Measurements from ENCODE around the gene PRAMEF13.
"Not testable (repeated sequence)": the region's sequence is repeated elsewhere in the genome, so short reads cannot be mapped to it uniquely, and the experiment has no call there.

The PRAMEF13 gene

GRCh38 chr1:13227271-13228055 is 26.3 kb upstream of the PRAMEF13 start:
- not testable (repeated sequence) for ATAC-seq

DNA sequence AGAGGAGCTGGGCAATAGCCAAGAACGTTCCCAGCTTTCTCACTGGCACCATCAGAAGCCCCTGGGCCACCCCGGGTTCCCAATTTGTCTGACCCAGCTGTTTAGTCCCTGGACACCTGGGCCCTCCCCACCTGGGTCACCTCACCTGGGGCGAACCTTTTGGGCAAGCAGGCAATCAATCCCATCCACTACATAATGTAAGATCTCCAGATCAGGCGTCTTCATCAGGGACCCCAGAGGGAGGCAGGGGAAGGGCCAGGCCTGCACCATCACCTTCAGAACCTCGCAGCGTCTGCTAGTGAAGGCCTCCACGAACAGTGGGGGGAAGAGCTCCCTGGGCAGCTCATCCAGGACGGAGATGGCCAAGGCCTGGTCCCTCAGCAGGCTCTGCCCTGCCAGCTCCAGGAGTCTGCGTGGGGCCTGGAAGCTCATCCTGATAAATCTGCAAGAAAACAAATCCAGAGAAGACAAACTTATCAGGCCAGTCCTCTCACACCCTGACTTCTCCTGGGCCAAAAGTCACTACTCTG is 24.5 kb upstream of the PRAMEF13 start, which contains the start of gene PRAMEF18:
PRAMEF18 (minus strand) TSS at position 480 of the 530 bp plus-strand sequence; CDS start at position 432, 48 bp downstream.
- not testable (repeated sequence) for ATAC-seq

- ATAC-seq, result no peak
- TF ChIP-seq TOX (CRISPR knock-in tag; IDR thresholded peaks at IDR 0.05; ENCODE audit: borderline replicate concordance) (no peak), GLIS3 (CRISPR knock-in tag; IDR thresholded peaks at IDR 0.05) (no peak), SNAI2 (CRISPR knock-in tag; IDR thresholded peaks at IDR 0.05) (no peak), CSDC2 (CRISPR knock-in tag; IDR thresholded peaks at IDR 0.05) (no peak), RARB (CRISPR knock-in tag; IDR thresholded peaks at IDR 0.05) (no peak), PATZ1 (CRISPR knock-in tag; IDR thresholded peaks at IDR 0.05; ENCODE audit: borderline replicate concordance) (no peak), ESRRG (CRISPR knock-in tag; IDR thresholded peaks at IDR 0.05) (no peak), ARNTL (CRISPR knock-in tag; IDR thresholded peaks at IDR 0.05; ENCODE audit: borderline replicate concordance, low read depth) (no peak), ZNF565 (CRISPR knock-in tag; conservative IDR thresholded peaks at IDR 0.05; ENCODE audit: low read depth) (no peak), BACH2 (CRISPR knock-in tag; IDR thresholded peaks at IDR 0.05; ENCODE audit: borderline replicate concordance) (no peak), OSR1 (CRISPR knock-in tag; IDR thresholded peaks at IDR 0.05) (no peak)
- TF ChIP-seq, protein P1, sequence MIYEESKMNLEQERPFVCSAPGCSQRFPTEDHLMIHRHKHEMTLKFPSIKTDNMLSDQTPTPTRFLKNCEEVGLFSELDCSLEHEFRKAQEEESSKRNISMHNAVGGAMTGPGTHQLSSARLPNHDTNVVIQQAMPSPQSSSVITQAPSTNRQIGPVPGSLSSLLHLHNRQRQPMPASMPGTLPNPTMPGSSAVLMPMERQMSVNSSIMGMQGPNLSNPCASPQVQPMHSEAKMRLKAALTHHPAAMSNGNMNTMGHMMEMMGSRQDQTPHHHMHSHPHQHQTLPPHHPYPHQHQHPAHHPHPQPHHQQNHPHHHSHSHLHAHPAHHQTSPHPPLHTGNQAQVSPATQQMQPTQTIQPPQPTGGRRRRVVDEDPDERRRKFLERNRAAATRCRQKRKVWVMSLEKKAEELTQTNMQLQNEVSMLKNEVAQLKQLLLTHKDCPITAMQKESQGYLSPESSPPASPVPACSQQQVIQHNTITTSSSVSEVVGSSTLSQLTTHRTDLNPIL (CRISPR knock-in tag; IDR thresholded peaks at IDR 0.05; ENCODE audit: low read depth), result no peak
- TF ChIP-seq, protein P2, sequence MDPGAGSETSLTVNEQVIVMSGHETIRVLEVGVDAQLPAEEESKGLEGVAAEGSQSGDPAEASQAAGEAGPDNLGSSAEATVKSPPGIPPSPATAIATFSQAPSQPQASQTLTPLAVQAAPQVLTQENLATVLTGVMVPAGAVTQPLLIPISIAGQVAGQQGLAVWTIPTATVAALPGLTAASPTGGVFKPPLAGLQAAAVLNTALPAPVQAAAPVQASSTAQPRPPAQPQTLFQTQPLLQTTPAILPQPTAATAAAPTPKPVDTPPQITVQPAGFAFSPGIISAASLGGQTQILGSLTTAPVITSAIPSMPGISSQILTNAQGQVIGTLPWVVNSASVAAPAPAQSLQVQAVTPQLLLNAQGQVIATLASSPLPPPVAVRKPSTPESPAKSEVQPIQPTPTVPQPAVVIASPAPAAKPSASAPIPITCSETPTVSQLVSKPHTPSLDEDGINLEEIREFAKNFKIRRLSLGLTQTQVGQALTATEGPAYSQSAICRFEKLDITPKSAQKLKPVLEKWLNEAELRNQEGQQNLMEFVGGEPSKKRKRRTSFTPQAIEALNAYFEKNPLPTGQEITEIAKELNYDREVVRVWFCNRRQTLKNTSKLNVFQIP (CRISPR knock-in tag; IDR thresholded peaks at IDR 0.05; ENCODE audit: borderline replicate concordance, low read depth), result no peak
Measured at GRCh38 chr1:13224480-13225060, 23.4 kb upstream of the PRAMEF13 start.

GRCh38 chr1:13222788-13223187 is 21.6 kb upstream of the PRAMEF13 start:
- not testable (repeated sequence) for ATAC-seq

GRCh38 chr1:13219203-13219602 is 18.0 kb upstream of the PRAMEF13 start:
- not testable (repeated sequence) for ATAC-seq

DNA sequence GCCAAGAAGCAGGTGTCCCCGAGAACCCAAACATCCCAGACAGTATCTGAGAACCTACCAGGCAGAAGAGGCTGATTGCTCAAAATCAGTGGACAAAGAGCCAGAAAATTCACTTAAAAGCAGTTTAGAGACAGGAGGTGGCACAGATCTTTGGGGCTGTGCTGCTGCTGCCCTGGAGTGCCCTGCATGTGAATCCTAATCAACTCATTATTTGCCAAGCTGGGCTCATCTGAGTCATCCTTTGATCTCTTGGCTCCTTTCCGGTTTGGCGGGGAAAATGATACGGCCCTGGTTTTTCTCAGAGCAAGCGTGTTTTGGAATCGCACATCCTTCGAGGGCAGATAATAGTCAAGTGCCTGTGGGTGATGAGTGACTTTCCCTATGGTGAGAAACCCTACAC is 15.4 kb upstream of the PRAMEF13 start:
- not testable (repeated sequence) for ATAC-seq

DNA sequence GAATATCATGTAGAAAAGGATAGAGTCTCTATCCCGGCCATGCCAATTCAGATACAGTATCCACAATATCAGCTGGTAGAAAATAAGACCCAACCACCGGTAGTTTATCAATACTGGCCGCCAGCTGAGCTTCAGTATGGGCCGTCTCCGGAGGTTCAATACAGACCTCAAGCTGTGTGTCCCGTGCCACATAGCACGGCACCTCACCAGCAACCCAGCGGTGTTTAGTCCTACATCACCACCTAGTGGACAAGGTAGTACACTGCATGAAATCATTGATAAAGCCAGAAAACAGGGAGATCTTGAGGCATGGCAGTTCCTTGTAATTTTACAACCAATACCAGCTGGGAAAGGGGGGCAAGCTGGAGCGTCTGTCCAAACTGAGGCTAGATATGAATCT is 7.5 kb upstream of the PRAMEF13 start:
- ATAC-seq, result not testable (repeated sequence)

- ATAC-seq, result not testable (repeated sequence)
Measured at GRCh38 chr1:13171548-13171947, 29.7 kb downstream of the PRAMEF13 start, which contains the start of gene PRAMEF9. PRAMEF9 (plus strand) TSS chr1:13171848; CDS start chr1:13175281, 3,433 bp downstream.

- ATAC-seq, result not testable (repeated sequence)
Measured at GRCh38 chr1:13165531-13165930, 35.7 kb downstream of the PRAMEF13 start, which contains the start of gene HNRNPCL4. HNRNPCL4 (minus strand) TSS chr1:13165631; CDS start chr1:13165467, 164 bp downstream.

DNA sequence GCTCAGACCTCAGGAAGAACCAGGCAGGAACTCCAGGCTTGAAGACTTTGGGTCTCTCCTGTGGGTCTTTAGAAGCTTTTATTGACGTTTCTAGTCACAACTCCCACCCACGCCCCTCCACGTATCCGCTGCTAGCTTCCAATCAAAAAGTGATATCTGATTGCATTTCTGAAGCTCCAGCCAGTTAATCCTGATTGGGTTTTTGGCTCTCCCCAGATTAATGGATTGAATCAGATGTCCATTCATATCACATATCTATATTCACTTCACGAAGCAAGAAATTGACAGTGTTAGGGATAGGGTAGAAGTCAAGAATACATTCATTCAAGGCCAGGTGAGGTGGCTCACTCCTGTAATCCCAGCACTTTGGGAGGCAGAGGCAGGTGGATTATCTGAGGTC is 45.3 kb downstream of the PRAMEF13 start, which contains the start of gene PRAMEF26:
PRAMEF26 (minus strand) TSS at position 101 of the 400 bp plus-strand sequence. CDS start 2,914 bp downstream, outside the sequence.
- not testable (repeated sequence) for ATAC-seq
